K562 (cell line): ENCODE data around the gene ERFL. TPM values are rescaled to one million over a fixed set of nuclear protein-coding genes. Genes with fewer than 3 reads are reported as not detected.

Experiments
- ATF7 ChIP-seq: fragments of 450-650 bp; IDR thresholded peaks from 2 replicates; pipeline ENCODE4 v1.7.1; 2014; ENCODE audit warnings: mild to moderate bottlenecking, moderate library complexity
- CCNT2 ChIP-seq: IDR thresholded peaks from 2 replicates; pipeline ENCODE4 v1.6.1; 2011; ENCODE audit warnings: borderline replicate concordance, low read depth, mild to moderate bottlenecking, moderate library complexity, mixed read lengths, low read length; ENCODE audit not compliant: insufficient read length; ENCODE audit errors: extremely low read depth
- CTBP1 ChIP-seq: fragments of 450-650 bp; IDR thresholded peaks from 2 replicates; pipeline ENCODE4 v1.6.1; 2016; ENCODE audit warnings: borderline replicate concordance
- E2F6 ChIP-seq, 2 experiments: IDR thresholded peaks; 2 replicates each; pipeline ENCODE4 v1.6.1; 2011; ENCODE audit warnings: borderline replicate concordance in 1 of 2, control low read depth in 1 of 2, low read depth in 1 of 2, low read length in 1 of 2, mild to moderate bottlenecking in 1 of 2, mixed read lengths in 1 of 2, moderate library complexity in 1 of 2; ENCODE audit not compliant: insufficient read depth in 1 of 2, insufficient read length in 1 of 2, poor library complexity in 1 of 2, severe bottlenecking in 1 of 2; ENCODE audit errors: extremely low read depth in 1 of 2
- ETS1 ChIP-seq: conservative IDR thresholded peaks from 2 replicates; pipeline ENCODE4 v1.6.1; 2011; ENCODE audit warnings: low read depth, mild to moderate bottlenecking, low read length; ENCODE audit not compliant: control insufficient read depth
- GATAD2A ChIP-seq: fragments of 450-650 bp; IDR thresholded peaks from 2 replicates; pipeline ENCODE4 v1.6.1; 2017
- GATAD2B ChIP-seq: fragments of 450-650 bp; IDR thresholded peaks from 2 replicates; pipeline ENCODE4 v1.6.1; 2017; ENCODE audit warnings: mild to moderate bottlenecking, borderline replicate concordance
- HMGXB4 ChIP-seq: sonication (generic); formaldehyde crosslinking; IDR thresholded peaks from 2 replicates; pipeline ENCODE4 v1.8.1; 2023; ENCODE audit warnings: mild to moderate bottlenecking, missing genetic modification reagents
- KLF1 ChIP-seq: fragments of 450-650 bp; IDR thresholded peaks from 2 replicates; pipeline ENCODE4 v1.6.1; 2016; ENCODE audit warnings: missing genetic modification characterization, missing compliant biosample characterization
- NONO ChIP-seq, 2 experiments: fragments of 200-400 bp in 1 of 2; fragments of 450-650 bp in 1 of 2; formaldehyde crosslinking in 1 of 2; IDR thresholded peaks; 2 replicates each; pipeline ENCODE4 v1.6.1; 2017; ENCODE audit warnings: low read depth in 2 of 2, mild to moderate bottlenecking in 2 of 2, moderate library complexity in 2 of 2, low read length in 1 of 2
- PCBP2 ChIP-seq: fragments of 200-400 bp; formaldehyde crosslinking; IDR thresholded peaks from 2 replicates; pipeline ENCODE4 v1.6.1; 2018; ENCODE audit warnings: low read length, low read depth, mild to moderate bottlenecking, moderate library complexity; ENCODE audit not compliant: poor library complexity, severe bottlenecking
- POLR2G ChIP-seq: fragments of 200-400 bp; formaldehyde crosslinking; IDR thresholded peaks from 2 replicates; pipeline ENCODE4 v1.6.1; 2017; ENCODE audit warnings: low read depth, mild to moderate bottlenecking, antibody characterized with exemption, low read length, moderate library complexity
- UBTF ChIP-seq, 2 experiments: IDR thresholded peaks; 2 replicates each; pipeline ENCODE4 v1.6.1; 2012; ENCODE audit warnings: improper control_type of control experiment in 2 of 2, low read depth in 2 of 2, low read length in 2 of 2, borderline replicate concordance in 1 of 2
- ZBTB7A ChIP-seq: IDR thresholded peaks from 2 replicates; pipeline ENCODE4 v1.6.1; 2011; ENCODE audit warnings: low read depth, mild to moderate bottlenecking, low read length, moderate library complexity, borderline replicate concordance; ENCODE audit not compliant: control insufficient read depth
- ZNF444 ChIP-seq: fragments of 250-450 bp; sonication (Bioruptor Pico); IDR thresholded peaks from 2 replicates; pipeline ENCODE4 v1.4.0; 2020; ENCODE audit warnings: mild to moderate bottlenecking, moderate library complexity
- ZNF639 ChIP-seq, 2 experiments: fragments of 200-800 bp in 1 of 2; sonication (Bioruptor generic) in 1 of 2; sonication (generic) in 1 of 2; formaldehyde crosslinking in 1 of 2; IDR thresholded peaks in 1 of 2; conservative IDR thresholded peaks in 1 of 2; 2 replicates each; pipeline versions ENCODE4 v1.5.0 to v1.6.1; 2016 to 2020; ENCODE audit warnings: missing compliant biosample characterization in 1 of 2, missing genetic modification characterization in 1 of 2, missing genetic modification reagents in 1 of 2
- polyA plus RNA-seq, 8 experiments: library from polyadenylated mRNA; depleted of rRNA in 4 of 8; stranded (reverse) in 5 of 8; unstranded in 3 of 8; fragments of >200 nt; fragmentation: Nextera tagmentation in 2 of 8; fragmentation: Illumina TruSeq in 1 of 8; extraction: Ambion mirVana in 2 of 8; extraction: Trizol in 1 of 8; gene quantifications; 2 replicates each; pipeline versions ENCODE4 v1.2.1 to v1.2.3, GENCODE V29; 2011 to 2014; ENCODE audit warnings: inconsistent platforms in 1 of 8, missing spikeins in 1 of 8
- total RNA-seq, 7 experiments: library from RNA; depleted of rRNA in 6 of 7; stranded (reverse); fragments of >200 nt in 6 of 7; fragmentation: Illumina TruSeq in 2 of 7; extraction: Trizol in 2 of 7; gene quantifications; 2 replicates each; pipeline versions ENCODE4 v1.2.1 to v1.2.3, GENCODE V29; 2011 to 2021; ENCODE audit warnings: low replicate concordance in 1 of 7

The ERFL gene
- total and polyA plus RNA-seq, 9 of the 15 experiments (the other 6 are each of a cell fraction or from before 2014, with no cell fraction given): 0.07 to 0.75 (median 0.32) TPM; not detected in 4

GRCh38 chr19:41928221-41928683 is at the start of gene ERFL (continued):
- TF ChIP-seq HMGXB4 (CRISPR knock-in tag): no peak
- no peak for TF ChIP-seq ZNF639 (CRISPR knock-in tag; conservative IDR thresholded peaks at IDR 0.05 in 1 of 2, IDR thresholded peaks at IDR 0.05 in 1 of 2)
- TF ChIP-seq PCBP2: no peak
- 0 out of 2 replicates have a peak, but pooled peaks have one; percentile 57 for TF ChIP-seq ZNF444 (CRISPR knock-in tag)
- TF ChIP-seq GATAD2A: 0 out of 2 replicates have a peak, but pooled peaks have one; percentile 61
- 0 out of 4 replicates have a peak, but pooled peaks of 1 of the 2 experiments have one; percentile 15 for TF ChIP-seq UBTF (IDR thresholded peaks at IDR 0.05; ENCODE audit: borderline replicate concordance in 1 of 2, low read depth in 2 of 2, low read length in 2 of 2)
- peak; percentile 75 for TF ChIP-seq POLR2G
- peak; percentile 32; the same call in 1 of the 2 replicates for TF ChIP-seq ATF7
- TF ChIP-seq CCNT2: peak; percentile 66
- TF ChIP-seq GATAD2B: peak; percentile 85; the same call in 1 of the 2 replicates
- peak in 1 of 2 experiments; percentile 68 for TF ChIP-seq E2F6 (IDR thresholded peaks at IDR 0.05; ENCODE audit: borderline replicate concordance in 1 of 2, extremely low read depth in 1 of 2, insufficient read depth in 1 of 2, insufficient read length in 1 of 2, low read depth in 1 of 2, low read length in 1 of 2, poor library complexity in 1 of 2, severe bottlenecking in 1 of 2)
- TF ChIP-seq KLF1 (tag): no peak
- no peak for TF ChIP-seq ETS1
- TF ChIP-seq CTBP1: peak; percentile 61
- peak; percentile 60; the same call in 1 of the 2 replicates for TF ChIP-seq ZBTB7A
- TF ChIP-seq NONO (IDR thresholded peaks at IDR 0.05; ENCODE audit: low read depth in 2 of 2, low read length in 1 of 2): peak in 1 of 2 experiments; percentile 93; a peak in 2 of 4 replicates
